GM23338 (cell line): ENCODE results near the gene PRKX.

Experiments
- CREB1 ChIP-seq: fragments of 250-450 bp; sonication (Bioruptor Pico); IDR thresholded peaks from 2 replicates; pipeline ENCODE4 v1.5.0; 2020; ENCODE audit warnings: low read depth, mild to moderate bottlenecking, moderate library complexity
- CTCF ChIP-seq, 2 experiments: fragments of 200-600 bp in 1 of 2; sonication (generic) in 1 of 2; conservative IDR thresholded peaks; 2 replicates each; pipeline versions ENCODE4 v1.5.1 to v1.6.1; 2016 to 2017; ENCODE audit warnings: antibody characterized with exemption in 2 of 2, low read depth in 2 of 2, mild to moderate bottlenecking in 2 of 2, moderate library complexity in 1 of 2
- EZH2 ChIP-seq: fragments of 200-600 bp; sonication (generic); IDR thresholded peaks from one replicate; pipeline ENCODE4 v1.8.0; 2017; ENCODE audit warnings: antibody characterized with exemption, mild to moderate bottlenecking, low read depth; ENCODE audit not compliant: unreplicated experiment
- EZH2phosphoT487 ChIP-seq: fragments of 200-600 bp; sonication (generic); IDR thresholded peaks from one replicate; pipeline ENCODE4 v1.8.1; 2018; ENCODE audit warnings: antibody characterized with exemption; ENCODE audit not compliant: unreplicated experiment
- NANOG ChIP-seq: IDR thresholded peaks from 2 replicates; pipeline ENCODE4 v1.6.1; 2016; ENCODE audit warnings: antibody characterized with exemption, borderline replicate concordance
- POLR2AphosphoS5 ChIP-seq: IDR thresholded peaks from 2 replicates; pipeline ENCODE4 v1.6.1; 2016; ENCODE audit warnings: antibody characterized with exemption, low read depth
- STAT1 ChIP-seq: IDR thresholded peaks from one replicate; pipeline ENCODE4 v1.6.1; 2016; ENCODE audit warnings: antibody characterized with exemption; ENCODE audit not compliant: unreplicated experiment
- TF ChIP-seq, protein P1 (sequence below): IDR thresholded peaks from one replicate; pipeline ENCODE4 v1.6.1; 2018; ENCODE audit warnings: antibody characterized with exemption; ENCODE audit not compliant: unreplicated experiment

DNA sequence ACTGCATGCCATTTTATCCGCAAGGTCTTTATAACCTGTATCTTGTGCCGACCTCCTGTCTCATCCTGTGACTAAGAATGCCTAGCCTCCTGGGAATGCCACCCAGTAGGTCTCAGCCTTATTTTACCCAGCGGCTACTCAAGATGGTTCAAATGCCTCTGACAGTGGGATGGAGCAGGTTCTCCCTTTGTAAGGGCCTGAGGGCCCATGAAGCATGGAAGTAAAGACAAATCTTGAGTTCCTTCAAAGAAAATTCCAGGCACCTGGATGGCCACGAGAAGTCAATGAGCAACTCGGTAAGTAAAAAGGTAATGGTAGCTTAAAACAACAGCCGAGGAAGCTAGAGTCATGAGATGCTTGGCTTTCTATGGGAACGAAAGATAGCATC lies 19.6 kb upstream of the PRKX start:
- TF ChIP-seq POLR2AphosphoS5 = no peak
- TF ChIP-seq CTCF (conservative IDR thresholded peaks at IDR 0.05; ENCODE audit: low read depth in 2 of 2) = no peak
- TF ChIP-seq EZH2phosphoT487 = no peak
- TF ChIP-seq CREB1 (CRISPR knock-in tag) = no peak
- TF ChIP-seq NANOG = no peak
- TF ChIP-seq, protein P1, sequence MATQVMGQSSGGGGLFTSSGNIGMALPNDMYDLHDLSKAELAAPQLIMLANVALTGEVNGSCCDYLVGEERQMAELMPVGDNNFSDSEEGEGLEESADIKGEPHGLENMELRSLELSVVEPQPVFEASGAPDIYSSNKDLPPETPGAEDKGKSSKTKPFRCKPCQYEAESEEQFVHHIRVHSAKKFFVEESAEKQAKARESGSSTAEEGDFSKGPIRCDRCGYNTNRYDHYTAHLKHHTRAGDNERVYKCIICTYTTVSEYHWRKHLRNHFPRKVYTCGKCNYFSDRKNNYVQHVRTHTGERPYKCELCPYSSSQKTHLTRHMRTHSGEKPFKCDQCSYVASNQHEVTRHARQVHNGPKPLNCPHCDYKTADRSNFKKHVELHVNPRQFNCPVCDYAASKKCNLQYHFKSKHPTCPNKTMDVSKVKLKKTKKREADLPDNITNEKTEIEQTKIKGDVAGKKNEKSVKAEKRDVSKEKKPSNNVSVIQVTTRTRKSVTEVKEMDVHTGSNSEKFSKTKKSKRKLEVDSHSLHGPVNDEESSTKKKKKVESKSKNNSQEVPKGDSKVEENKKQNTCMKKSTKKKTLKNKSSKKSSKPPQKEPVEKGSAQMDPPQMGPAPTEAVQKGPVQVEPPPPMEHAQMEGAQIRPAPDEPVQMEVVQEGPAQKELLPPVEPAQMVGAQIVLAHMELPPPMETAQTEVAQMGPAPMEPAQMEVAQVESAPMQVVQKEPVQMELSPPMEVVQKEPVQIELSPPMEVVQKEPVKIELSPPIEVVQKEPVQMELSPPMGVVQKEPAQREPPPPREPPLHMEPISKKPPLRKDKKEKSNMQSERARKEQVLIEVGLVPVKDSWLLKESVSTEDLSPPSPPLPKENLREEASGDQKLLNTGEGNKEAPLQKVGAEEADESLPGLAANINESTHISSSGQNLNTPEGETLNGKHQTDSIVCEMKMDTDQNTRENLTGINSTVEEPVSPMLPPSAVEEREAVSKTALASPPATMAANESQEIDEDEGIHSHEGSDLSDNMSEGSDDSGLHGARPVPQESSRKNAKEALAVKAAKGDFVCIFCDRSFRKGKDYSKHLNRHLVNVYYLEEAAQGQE = no peak
- TF ChIP-seq EZH2 = no peak
- TF ChIP-seq STAT1 = no peak
